GM12878 (cell line): ENCODE measurements around the gene CAMTA1.

ENCODE experiments used
- CHD2 ChIP-seq: IDR thresholded peaks from 2 replicates; pipeline ENCODE4 v1.6.1; 2011; ENCODE audit warnings: low read depth, low read length, improper control_type of control experiment, borderline replicate concordance
- EZH2 ChIP-seq: IDR thresholded peaks from 2 replicates; pipeline ENCODE4 v1.6.1; 2012; ENCODE audit warnings: low read depth, mild to moderate bottlenecking, control low read depth, inconsistent platforms, low read length, borderline replicate concordance; ENCODE audit not compliant: control insufficient read depth
- PML ChIP-seq: IDR thresholded peaks from 2 replicates; pipeline ENCODE4 v1.6.1; 2012; ENCODE audit warnings: low read length, inconsistent platforms
- POLR2A ChIP-seq: IDR thresholded peaks from 2 replicates; pipeline ENCODE4 v1.6.1; 2011; ENCODE audit warnings: low read depth, mild to moderate bottlenecking, low read length
- TCF3 ChIP-seq: IDR thresholded peaks from 2 replicates; pipeline ENCODE4 v1.6.1; 2012; ENCODE audit warnings: low read depth, mild to moderate bottlenecking, low read length, borderline replicate concordance; ENCODE audit not compliant: insufficient read depth
- YBX1 ChIP-seq: fragments of 450-650 bp; IDR thresholded peaks from 2 replicates; pipeline ENCODE4 v1.6.1; 2016; ENCODE audit warnings: antibody characterized with exemption
- TF ChIP-seq, protein P1 (sequence below), 3 experiments: IDR thresholded peaks in 2 of 3; conservative IDR thresholded peaks in 1 of 3; 2 replicates each; pipeline ENCODE4 v1.5.1; 2011; ENCODE audit warnings: low read depth in 3 of 3, low read length in 3 of 3, mild to moderate bottlenecking in 3 of 3, control low read depth in 2 of 3, moderate library complexity in 2 of 3, inconsistent platforms in 1 of 3, mixed read lengths in 1 of 3; ENCODE audit not compliant: control insufficient read depth in 2 of 3, insufficient read depth in 1 of 3; ENCODE audit errors: extremely low read depth in 1 of 3
- TF ChIP-seq, protein P2 (sequence below): IDR thresholded peaks from 2 replicates; pipeline ENCODE4 v1.6.1; 2011; ENCODE audit warnings: borderline replicate concordance, low read depth, mild to moderate bottlenecking, moderate library complexity, mixed read lengths, low read length; ENCODE audit not compliant: insufficient read depth; ENCODE audit errors: extremely low read length

GRCh38 chr1:7420470-7421100 is 635.3 kb downstream of the CAMTA1 start:
- TF ChIP-seq EZH2 (no peak), POLR2A (no peak), PML (no peak), CHD2 (no peak), YBX1 (no peak), TCF3 (no peak)
- TF ChIP-seq, protein P1, sequence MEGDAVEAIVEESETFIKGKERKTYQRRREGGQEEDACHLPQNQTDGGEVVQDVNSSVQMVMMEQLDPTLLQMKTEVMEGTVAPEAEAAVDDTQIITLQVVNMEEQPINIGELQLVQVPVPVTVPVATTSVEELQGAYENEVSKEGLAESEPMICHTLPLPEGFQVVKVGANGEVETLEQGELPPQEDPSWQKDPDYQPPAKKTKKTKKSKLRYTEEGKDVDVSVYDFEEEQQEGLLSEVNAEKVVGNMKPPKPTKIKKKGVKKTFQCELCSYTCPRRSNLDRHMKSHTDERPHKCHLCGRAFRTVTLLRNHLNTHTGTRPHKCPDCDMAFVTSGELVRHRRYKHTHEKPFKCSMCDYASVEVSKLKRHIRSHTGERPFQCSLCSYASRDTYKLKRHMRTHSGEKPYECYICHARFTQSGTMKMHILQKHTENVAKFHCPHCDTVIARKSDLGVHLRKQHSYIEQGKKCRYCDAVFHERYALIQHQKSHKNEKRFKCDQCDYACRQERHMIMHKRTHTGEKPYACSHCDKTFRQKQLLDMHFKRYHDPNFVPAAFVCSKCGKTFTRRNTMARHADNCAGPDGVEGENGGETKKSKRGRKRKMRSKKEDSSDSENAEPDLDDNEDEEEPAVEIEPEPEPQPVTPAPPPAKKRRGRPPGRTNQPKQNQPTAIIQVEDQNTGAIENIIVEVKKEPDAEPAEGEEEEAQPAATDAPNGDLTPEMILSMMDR (IDR thresholded peaks at IDR 0.05 in 2 of 3, conservative IDR thresholded peaks at IDR 0.05 in 1 of 3; ENCODE audit: control insufficient read depth in 2 of 3, extremely low read depth in 1 of 3, insufficient read depth in 1 of 3, low read depth in 3 of 3, low read length in 3 of 3): no peak
- TF ChIP-seq, protein P2, sequence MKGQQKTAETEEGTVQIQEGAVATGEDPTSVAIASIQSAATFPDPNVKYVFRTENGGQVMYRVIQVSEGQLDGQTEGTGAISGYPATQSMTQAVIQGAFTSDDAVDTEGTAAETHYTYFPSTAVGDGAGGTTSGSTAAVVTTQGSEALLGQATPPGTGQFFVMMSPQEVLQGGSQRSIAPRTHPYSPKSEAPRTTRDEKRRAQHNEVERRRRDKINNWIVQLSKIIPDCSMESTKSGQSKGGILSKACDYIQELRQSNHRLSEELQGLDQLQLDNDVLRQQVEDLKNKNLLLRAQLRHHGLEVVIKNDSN: no peak
